DOHH2 (cell line): ENCODE results near the gene RBM23.

ENCODE experiments used
- H3F3A ChIP-seq: fragments of 200-600 bp; sonication (generic), shearing (Covaris generic); 2 replicates; pipeline ENCODE4 v1.6.0; 2016; ENCODE audit warnings: antibody characterized with exemption, mild to moderate bottlenecking; ENCODE audit not compliant: control insufficient read depth, insufficient read depth
- H3K27ac ChIP-seq: fragments of 200-600 bp; sonication (generic); 2 replicates; pipeline ENCODE4 v1.5.1; 2014; ENCODE audit warnings: low read depth, mild to moderate bottlenecking, low read length, moderate library complexity
- H3K27me3 ChIP-seq: fragments of 200-600 bp; sonication (generic); 2 replicates; pipeline ENCODE4 v1.6.1; 2014; ENCODE audit warnings: mild to moderate bottlenecking, low read length, mixed read lengths; ENCODE audit not compliant: control insufficient read depth
- H3K36me3 ChIP-seq: fragments of 200-600 bp; sonication (generic); 2 replicates; pipeline ENCODE4 v1.6.1; 2014; ENCODE audit warnings: mild to moderate bottlenecking, low read length, moderate library complexity, mixed read lengths; ENCODE audit not compliant: control insufficient read depth
- H3K4me1 ChIP-seq: fragments of 200-600 bp; sonication (generic); 2 replicates; pipeline ENCODE4 v1.6.1; 2014; ENCODE audit warnings: mild to moderate bottlenecking, low read length, mixed read lengths; ENCODE audit not compliant: control insufficient read depth
- H3K4me2 ChIP-seq: fragments of 200-600 bp; sonication (generic); 2 replicates; pipeline ENCODE4 v1.6.0; 2014; ENCODE audit warnings: mild to moderate bottlenecking, low read length, moderate library complexity
- H3K4me3 ChIP-seq: fragments of 200-600 bp; sonication (generic); 2 replicates; pipeline ENCODE4 v1.5.1; 2014; ENCODE audit warnings: mild to moderate bottlenecking, low read length, mixed read lengths
- H3K79me2 ChIP-seq: fragments of 200-600 bp; sonication (generic); 2 replicates; pipeline ENCODE4 v1.6.1; 2014; ENCODE audit warnings: mild to moderate bottlenecking, low read length, mixed read lengths; ENCODE audit not compliant: control insufficient read depth
- H3K9me2 ChIP-seq: fragments of 200-600 bp; sonication (generic); replicated peaks from 2 replicates; pipeline ENCODE4 v1.6.1; 2014; ENCODE audit warnings: mild to moderate bottlenecking, low read length, mixed read lengths; ENCODE audit not compliant: control insufficient read depth
- H3K9me3 ChIP-seq: fragments of 200-600 bp; sonication (generic); 2 replicates; pipeline ENCODE4 v1.6.1; 2014; ENCODE audit warnings: antibody characterized with exemption, low read length, mixed read lengths; ENCODE audit not compliant: control insufficient read depth, insufficient read depth
- H4K20me1 ChIP-seq: fragments of 200-600 bp; sonication (generic); 2 replicates; pipeline ENCODE4 v1.6.0; 2014; ENCODE audit warnings: low read depth, mild to moderate bottlenecking, antibody characterized with exemption, low read length, moderate library complexity; ENCODE audit not compliant: control insufficient read depth, insufficient read depth
- CTCF ChIP-seq: fragments of 200-600 bp; sonication (generic); IDR thresholded peaks from one replicate; pipeline ENCODE4 v1.5.1; 2014; ENCODE audit warnings: antibody characterized with exemption, mild to moderate bottlenecking, low read depth, low read length; ENCODE audit not compliant: poor library complexity, severe bottlenecking
- EZH2phosphoT487 ChIP-seq: fragments of 200-600 bp; sonication (generic); IDR thresholded peaks from 2 replicates; pipeline ENCODE4 v1.6.1; 2017; ENCODE audit warnings: borderline replicate concordance, mild to moderate bottlenecking, antibody characterized with exemption, low read length, moderate library complexity, mixed read lengths

Gene RBM23

DNA sequence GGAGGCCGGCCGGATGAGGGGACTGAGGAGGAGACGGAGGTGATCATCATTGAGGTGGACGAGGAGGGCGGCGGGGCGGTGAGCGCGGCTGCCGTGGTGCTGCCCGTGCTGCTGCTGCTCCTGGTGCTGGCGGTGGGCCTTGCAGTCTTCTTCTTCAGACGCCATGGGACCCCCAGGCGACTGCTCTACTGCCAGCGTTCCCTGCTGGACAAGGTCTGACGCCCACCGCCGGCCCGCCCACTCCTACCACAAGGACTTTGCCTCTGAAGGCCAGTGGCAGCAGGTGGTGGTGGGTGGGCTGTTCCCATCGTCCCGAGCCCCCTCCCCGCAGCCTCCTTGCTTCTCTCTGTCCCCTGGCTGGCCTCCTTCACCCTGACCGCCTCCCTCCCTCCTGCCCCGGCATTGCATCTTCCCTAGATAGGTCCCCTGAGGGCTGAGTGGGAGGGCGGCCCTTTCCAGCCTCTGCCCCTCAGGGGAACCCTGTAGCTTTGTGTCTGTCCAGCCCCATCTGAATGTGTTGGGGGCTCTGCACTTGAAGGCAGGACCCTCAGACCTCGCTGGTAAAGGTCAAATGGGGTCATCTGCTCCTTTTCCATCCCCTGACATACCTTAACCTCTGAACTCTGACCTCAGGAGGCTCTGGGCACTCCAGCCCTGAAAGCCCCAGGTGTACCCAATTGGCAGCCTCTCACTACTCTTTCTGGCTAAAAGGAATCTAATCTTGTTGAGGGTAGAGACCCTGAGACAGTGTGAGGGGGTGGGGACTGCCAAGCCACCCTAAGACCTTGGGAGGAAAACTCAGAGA, 72.9 kb downstream of the RBM23 start:
- no peaks in the 10 kb centered on the region for H3K36me3 ChIP-seq
- no peaks in the 10 kb centered on the region for H3K9me2 ChIP-seq
- H4K20me1 ChIP-seq, result no peaks in the 10 kb centered on the region
- no peaks in the 10 kb centered on the region for H3F3A ChIP-seq
- H3K27ac ChIP-seq, result no peak overlapping the region
- TF ChIP-seq CTCF (no peak), EZH2phosphoT487 (no peak)
- no peaks in the 10 kb centered on the region for H3K79me2 ChIP-seq
- H3K4me3 ChIP-seq, result no peak overlapping the region
- no peaks in the 10 kb centered on the region for H3K4me1 ChIP-seq
- no peaks in the 10 kb centered on the region for H3K27me3 ChIP-seq
- H3K4me2 ChIP-seq, result no peak overlapping the region
- H3K9me3 ChIP-seq, result no peaks in the 10 kb centered on the region

GRCh38 chr14:22845103-22845394, 73.9 kb downstream of the RBM23 start:
- Histone ChIP-seq H4K20me1 (no peaks in the 10 kb centered on the region), H3K4me3 (no peak overlapping the region), H3K27me3 (no peaks in the 10 kb centered on the region), H3K79me2 (no peaks in the 10 kb centered on the region), H3K9me2 (no peaks in the 10 kb centered on the region), H3K9me3 (no peaks in the 10 kb centered on the region), H3K27ac (no peak overlapping the region), H3K4me1 (no peaks in the 10 kb centered on the region), H3K4me2 (no peak overlapping the region), H3K36me3 (no peaks in the 10 kb centered on the region), H3F3A (no peaks in the 10 kb centered on the region)
- TF ChIP-seq EZH2phosphoT487 (no peak), CTCF (no peak)

DNA sequence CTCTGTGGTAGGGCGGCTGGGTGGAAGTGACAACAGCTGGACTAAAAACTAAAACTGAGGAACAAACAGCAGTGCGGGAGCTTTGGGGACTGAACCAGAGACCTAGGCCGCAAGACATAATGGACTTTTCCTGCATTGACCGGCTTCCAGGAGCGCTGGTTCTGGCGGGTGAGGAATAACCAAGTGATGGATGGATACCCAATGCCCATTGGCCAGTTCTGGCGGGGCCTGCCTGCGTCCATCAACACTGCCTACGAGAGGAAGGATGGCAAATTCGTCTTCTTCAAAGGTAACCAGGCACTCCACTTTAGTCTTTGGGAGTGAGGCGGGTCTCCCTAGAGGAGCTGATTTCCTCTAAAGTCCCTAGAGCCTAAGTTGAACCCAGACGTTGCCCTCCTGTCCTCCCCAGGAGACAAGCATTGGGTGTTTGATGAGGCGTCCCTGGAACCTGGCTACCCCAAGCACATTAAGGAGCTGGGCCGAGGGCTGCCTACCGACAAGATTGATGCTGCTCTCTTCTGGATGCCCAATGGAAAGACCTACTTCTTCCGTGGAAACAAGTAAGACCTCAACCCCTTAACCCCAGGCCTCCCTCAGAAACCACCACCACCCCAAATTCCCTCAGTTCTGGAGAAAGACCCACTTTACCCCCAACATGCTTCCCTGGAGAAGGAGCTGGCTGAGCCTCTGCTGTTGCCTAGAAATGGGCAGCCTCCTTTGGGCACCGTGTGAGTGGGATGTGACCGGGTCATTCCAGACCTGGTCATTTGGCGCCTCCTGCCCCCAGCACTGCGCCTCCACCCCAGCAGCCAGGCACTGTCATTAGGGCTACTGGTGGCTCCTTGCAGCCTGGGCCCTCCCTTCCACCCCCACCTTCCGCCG, 74.5 kb downstream of the RBM23 start:
- Histone ChIP-seq H3K9me2 (no peaks in the 10 kb centered on the region), H3K36me3 (no peaks in the 10 kb centered on the region), H3K9me3 (no peaks in the 10 kb centered on the region), H3K4me1 (no peaks in the 10 kb centered on the region), H3K79me2 (no peaks in the 10 kb centered on the region), H3F3A (no peaks in the 10 kb centered on the region), H3K4me2 (no peak overlapping the region), H4K20me1 (no peaks in the 10 kb centered on the region), H3K27me3 (no peaks in the 10 kb centered on the region), H3K4me3 (no peak overlapping the region), H3K27ac (no peak overlapping the region)
- TF ChIP-seq CTCF (no peak), EZH2phosphoT487 (no peak)
